Measurements from ENCODE around the gene INSR. TPM values are rescaled to one million over a fixed set of nuclear protein-coding genes. Genes with fewer than 3 reads are reported as not detected.

Gene INSR
- total and polyA plus RNA-seq, 2 donors (not counting 3 experiments of a cell fraction or from before 2014, with no cell fraction given), result 4.9 to 19.5 TPM

DNA sequence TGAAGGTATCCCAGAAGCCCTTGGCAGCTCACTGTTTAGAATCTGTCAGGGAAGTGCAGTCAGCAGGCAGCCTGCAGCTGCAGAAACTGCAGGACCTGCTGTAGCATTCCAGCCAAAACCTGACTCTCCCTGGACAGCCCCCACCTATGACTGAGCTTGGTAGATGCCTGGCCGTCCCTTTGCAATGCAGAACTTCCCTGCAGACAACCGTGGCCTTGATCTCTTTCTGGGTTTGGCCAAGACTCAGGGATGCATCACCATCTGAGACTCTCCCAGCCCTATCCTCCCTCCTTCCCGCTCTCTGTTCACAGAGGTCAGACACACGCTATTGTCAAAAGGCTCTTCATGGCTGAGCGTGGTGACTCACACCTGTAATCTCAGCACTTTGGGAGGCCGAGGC is 125.3 kb downstream of the INSR start:
- no peak overlapping the region for H2AFZ ChIP-seq (ENCODE audit: low read depth, low read length)
- no peak overlapping the region for H3K4me3 ChIP-seq (replicated peaks in 1 of 3; ENCODE audit: insufficient read depth in 1 of 3, low read depth in 1 of 3, low read length in 3 of 3)
- no peaks in the 10 kb centered on the region for H3K79me2 ChIP-seq (ENCODE audit: control insufficient read depth, insufficient read depth, low read length)
- H3K36me3 ChIP-seq (ENCODE audit: control insufficient read depth in 2 of 2, extremely low read depth in 1 of 2, insufficient read depth in 2 of 2, low read length in 2 of 2), result peaks cover 0 to 2% of the 10 kb centered on the region in 2 experiments
- dilution Hi-C loops (cut with MboI; ENCODE audit: extremely low pct_ligation_motif_present, low sequenced_read_pairs) (no loop called here), intact Hi-C loops (cut with micrococcal nuclease) (no loop called here)
- no peaks in the 10 kb centered on the region for H4K20me1 ChIP-seq (replicated peaks; ENCODE audit: control insufficient read depth, extremely low read depth, insufficient read depth, low read length)
- DNase-seq (ENCODE audit: low read depth, low spot score), result no peak
- H3K27ac ChIP-seq (ENCODE audit: insufficient read depth, low read depth, low read length), result no peak overlapping the region
- ChIA-PET POLR2A (no interaction called here), CTCF (no interaction called here)
- no peak for FAIRE-seq
- H3K9me3 ChIP-seq (replicated peaks; ENCODE audit: control insufficient read depth, insufficient read depth, low read length), result no peaks in the 10 kb centered on the region
- TF ChIP-seq POLR2AphosphoS5 (IDR thresholded peaks at IDR 0.05; ENCODE audit: insufficient read depth, low read depth, low read length) (no peak), JUN (IDR thresholded peaks at IDR 0.05; ENCODE audit: borderline replicate concordance, insufficient read depth, insufficient read length, low read depth) (no peak), POLR2A (IDR thresholded peaks at IDR 0.05; ENCODE audit: low read depth, low read length) (no peak), FOS (IDR thresholded peaks at IDR 0.05; ENCODE audit: borderline replicate concordance, insufficient read depth, low read length) (no peak), EZH2 (IDR thresholded peaks at IDR 0.05; ENCODE audit: borderline replicate concordance, low read depth, low read length, severe bottlenecking) (no peak), GATA2 (IDR thresholded peaks at IDR 0.05; ENCODE audit: insufficient read depth, insufficient read length, low read depth, low read length) (no peak), MYC (IDR thresholded peaks at IDR 0.05; ENCODE audit: low read depth, low read length) (no peak)
- TF ChIP-seq, protein P1, sequence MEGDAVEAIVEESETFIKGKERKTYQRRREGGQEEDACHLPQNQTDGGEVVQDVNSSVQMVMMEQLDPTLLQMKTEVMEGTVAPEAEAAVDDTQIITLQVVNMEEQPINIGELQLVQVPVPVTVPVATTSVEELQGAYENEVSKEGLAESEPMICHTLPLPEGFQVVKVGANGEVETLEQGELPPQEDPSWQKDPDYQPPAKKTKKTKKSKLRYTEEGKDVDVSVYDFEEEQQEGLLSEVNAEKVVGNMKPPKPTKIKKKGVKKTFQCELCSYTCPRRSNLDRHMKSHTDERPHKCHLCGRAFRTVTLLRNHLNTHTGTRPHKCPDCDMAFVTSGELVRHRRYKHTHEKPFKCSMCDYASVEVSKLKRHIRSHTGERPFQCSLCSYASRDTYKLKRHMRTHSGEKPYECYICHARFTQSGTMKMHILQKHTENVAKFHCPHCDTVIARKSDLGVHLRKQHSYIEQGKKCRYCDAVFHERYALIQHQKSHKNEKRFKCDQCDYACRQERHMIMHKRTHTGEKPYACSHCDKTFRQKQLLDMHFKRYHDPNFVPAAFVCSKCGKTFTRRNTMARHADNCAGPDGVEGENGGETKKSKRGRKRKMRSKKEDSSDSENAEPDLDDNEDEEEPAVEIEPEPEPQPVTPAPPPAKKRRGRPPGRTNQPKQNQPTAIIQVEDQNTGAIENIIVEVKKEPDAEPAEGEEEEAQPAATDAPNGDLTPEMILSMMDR (IDR thresholded peaks at IDR 0.05; ENCODE audit: extremely low read depth in 1 of 2, insufficient read depth in 1 of 2, low read depth in 1 of 2, low read length in 2 of 2), result no peak
- TF ChIP-seq, protein P2, sequence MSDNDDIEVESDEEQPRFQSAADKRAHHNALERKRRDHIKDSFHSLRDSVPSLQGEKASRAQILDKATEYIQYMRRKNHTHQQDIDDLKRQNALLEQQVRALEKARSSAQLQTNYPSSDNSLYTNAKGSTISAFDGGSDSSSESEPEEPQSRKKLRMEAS (IDR thresholded peaks at IDR 0.05; ENCODE audit: insufficient read depth, insufficient read length), result no peak
- peaks cover 12% of the 10 kb centered on the region for H3K4me1 ChIP-seq (ENCODE audit: control insufficient read depth, extremely low read depth, insufficient read depth, low read length)
- no peak overlapping the region for H3K9ac ChIP-seq (replicated peaks; ENCODE audit: extremely low read depth, insufficient read depth, low read length)
- no peak overlapping the region for H3K4me2 ChIP-seq (ENCODE audit: insufficient read depth, low read length)
- no TSS peak for BruUV-seq (replicated peaks)
- no peaks in the 10 kb centered on the region for H3K9me1 ChIP-seq (replicated peaks; ENCODE audit: control insufficient read depth, extremely low read depth, insufficient read depth, low read length)
- no peaks in the 10 kb centered on the region for H3K27me3 ChIP-seq (ENCODE audit: control insufficient read depth in 2 of 2, insufficient read depth in 2 of 2, low read length in 2 of 2)

Measured in endothelial cell of umbilical vein (primary cell).